A673 (cell line): Measurements from ENCODE around the gene CANX.
A peak's percentile ranks its signal among the peaks of the same experiment; 100 is the strongest.

Experiments used
- EZH2 ChIP-seq: fragments of 200-600 bp; sonication (generic); IDR thresholded peaks from 2 replicates; pipeline ENCODE4 v1.6.1; 2017; ENCODE audit warnings: borderline replicate concordance, low read depth, mild to moderate bottlenecking, mixed read lengths, antibody characterized with exemption, low read length; ENCODE audit not compliant: poor library complexity, severe bottlenecking
- TF ChIP-seq, protein P1 (sequence below): fragments of 300-800, 200-600 bp; sonication (generic); conservative IDR thresholded peaks from 2 replicates; pipeline ENCODE4 v1.5.1; 2017; ENCODE audit warnings: low read depth, mild to moderate bottlenecking, antibody characterized with exemption, low read length, moderate library complexity, mixed read lengths

DNA sequence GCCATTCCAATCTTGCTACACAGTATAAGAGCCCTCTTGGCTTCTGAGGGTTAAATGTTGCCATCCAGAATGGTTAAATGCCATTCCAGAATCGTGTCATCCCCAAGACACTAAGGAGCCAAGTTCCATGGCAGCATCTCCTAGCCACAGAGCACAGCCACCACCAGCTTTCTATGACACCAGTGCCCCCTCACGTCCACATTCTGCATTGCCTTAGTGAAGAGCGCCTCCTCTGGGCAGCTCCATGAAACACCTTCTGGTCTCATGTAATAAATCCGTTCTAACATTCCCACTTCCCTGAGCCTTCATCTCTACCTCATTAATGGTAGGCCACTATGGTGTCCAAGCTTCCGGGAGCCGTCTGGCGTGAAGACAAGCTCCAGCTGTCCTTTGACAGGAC, 30.4 kb upstream of the CANX start:
- TF ChIP-seq, protein P1, sequence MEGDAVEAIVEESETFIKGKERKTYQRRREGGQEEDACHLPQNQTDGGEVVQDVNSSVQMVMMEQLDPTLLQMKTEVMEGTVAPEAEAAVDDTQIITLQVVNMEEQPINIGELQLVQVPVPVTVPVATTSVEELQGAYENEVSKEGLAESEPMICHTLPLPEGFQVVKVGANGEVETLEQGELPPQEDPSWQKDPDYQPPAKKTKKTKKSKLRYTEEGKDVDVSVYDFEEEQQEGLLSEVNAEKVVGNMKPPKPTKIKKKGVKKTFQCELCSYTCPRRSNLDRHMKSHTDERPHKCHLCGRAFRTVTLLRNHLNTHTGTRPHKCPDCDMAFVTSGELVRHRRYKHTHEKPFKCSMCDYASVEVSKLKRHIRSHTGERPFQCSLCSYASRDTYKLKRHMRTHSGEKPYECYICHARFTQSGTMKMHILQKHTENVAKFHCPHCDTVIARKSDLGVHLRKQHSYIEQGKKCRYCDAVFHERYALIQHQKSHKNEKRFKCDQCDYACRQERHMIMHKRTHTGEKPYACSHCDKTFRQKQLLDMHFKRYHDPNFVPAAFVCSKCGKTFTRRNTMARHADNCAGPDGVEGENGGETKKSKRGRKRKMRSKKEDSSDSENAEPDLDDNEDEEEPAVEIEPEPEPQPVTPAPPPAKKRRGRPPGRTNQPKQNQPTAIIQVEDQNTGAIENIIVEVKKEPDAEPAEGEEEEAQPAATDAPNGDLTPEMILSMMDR = peak; percentile 67
- no peak for TF ChIP-seq EZH2
